BJ (cell line): ENCODE measurements around the gene TAMALIN. TPM values are rescaled to one million over a fixed set of nuclear protein-coding genes. Genes with fewer than 3 reads are reported as not detected.
A peak's percentile ranks its signal among the peaks of the same experiment; 100 is the strongest.

Source experiments
- CTCF ChIA-PET: fragments of 350-600 bp; formaldehyde crosslinking; extraction: SDS; loops from one replicate; lab custom pipeline; 2021; ENCODE audit warnings: antibody characterized with exemption, inconsistent platforms; lab: Yijun Ruan, JAX
- POLR2A ChIA-PET: fragments of 300-600 bp; sonication (Branson Sonifier 250); formaldehyde crosslinking; extraction: SDS; loops from one replicate; lab custom pipeline; 2021; ENCODE audit warnings: antibody characterized with exemption; lab: Charles Lee
- DNase-seq: peaks from one replicate; pipeline ENCODE4 v3.0.0-alpha.2; 2011; ENCODE audit warnings: low read depth
- H3K27me3 ChIP-seq: 2 replicates; pipeline ENCODE4 v1.6.0; 2011; ENCODE audit warnings: low read length; ENCODE audit not compliant: control insufficient read depth, insufficient read depth
- H3K36me3 ChIP-seq: 2 replicates; pipeline ENCODE4 v1.5.1; 2011; ENCODE audit warnings: low read length; ENCODE audit not compliant: control insufficient read depth, insufficient read depth
- H3K4me3 ChIP-seq: 2 replicates; pipeline ENCODE4 v1.5.1; 2011; ENCODE audit warnings: low read depth, mild to moderate bottlenecking, control low read depth, low read length
- polyA plus RNA-seq: library from polyadenylated mRNA; depleted of rRNA; stranded (reverse); fragments of >200 nt; gene quantifications from 2 replicates; pipeline ENCODE4 v1.2.3, GENCODE V29; 2011
- TF ChIP-seq, protein P1 (sequence below): IDR thresholded peaks from 2 replicates; pipeline ENCODE4 v1.5.1; 2011; ENCODE audit warnings: low read depth, mild to moderate bottlenecking, control low read depth, inconsistent platforms, low read length, moderate library complexity; ENCODE audit not compliant: insufficient read depth

Gene TAMALIN
- polyA plus RNA-seq, 1 experiment, result 1.3 TPM

DNA sequence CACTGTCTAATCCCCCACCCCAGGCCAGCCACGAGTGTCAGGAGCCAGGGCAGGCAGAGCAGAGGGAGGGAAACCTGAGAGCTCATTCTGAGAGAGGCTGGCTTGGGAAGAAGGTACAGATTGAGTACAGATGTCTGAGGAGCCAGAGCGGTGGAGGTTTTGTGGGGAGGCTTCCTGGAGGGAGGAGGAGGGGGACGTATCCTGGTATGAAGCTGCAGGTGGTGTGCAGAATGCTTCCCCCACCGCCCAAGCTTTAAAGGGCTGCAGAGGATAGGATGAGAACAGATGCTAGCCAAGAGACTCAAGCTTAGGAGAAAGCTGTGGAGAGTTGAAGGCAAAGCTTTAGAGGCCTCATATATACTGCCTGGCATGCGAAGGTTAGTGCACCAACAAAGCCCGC is 3.2 kb upstream of the TAMALIN start:
- Histone ChIP-seq H3K4me3 (no peak overlapping the region), H3K27me3 (peaks cover 6% of the 10 kb centered on the region; the same call in 1 of the 2 replicates), H3K36me3 (no peaks in the 10 kb centered on the region)
- POLR2A ChIA-PET, result no interaction called here
- TF ChIP-seq, protein P1, sequence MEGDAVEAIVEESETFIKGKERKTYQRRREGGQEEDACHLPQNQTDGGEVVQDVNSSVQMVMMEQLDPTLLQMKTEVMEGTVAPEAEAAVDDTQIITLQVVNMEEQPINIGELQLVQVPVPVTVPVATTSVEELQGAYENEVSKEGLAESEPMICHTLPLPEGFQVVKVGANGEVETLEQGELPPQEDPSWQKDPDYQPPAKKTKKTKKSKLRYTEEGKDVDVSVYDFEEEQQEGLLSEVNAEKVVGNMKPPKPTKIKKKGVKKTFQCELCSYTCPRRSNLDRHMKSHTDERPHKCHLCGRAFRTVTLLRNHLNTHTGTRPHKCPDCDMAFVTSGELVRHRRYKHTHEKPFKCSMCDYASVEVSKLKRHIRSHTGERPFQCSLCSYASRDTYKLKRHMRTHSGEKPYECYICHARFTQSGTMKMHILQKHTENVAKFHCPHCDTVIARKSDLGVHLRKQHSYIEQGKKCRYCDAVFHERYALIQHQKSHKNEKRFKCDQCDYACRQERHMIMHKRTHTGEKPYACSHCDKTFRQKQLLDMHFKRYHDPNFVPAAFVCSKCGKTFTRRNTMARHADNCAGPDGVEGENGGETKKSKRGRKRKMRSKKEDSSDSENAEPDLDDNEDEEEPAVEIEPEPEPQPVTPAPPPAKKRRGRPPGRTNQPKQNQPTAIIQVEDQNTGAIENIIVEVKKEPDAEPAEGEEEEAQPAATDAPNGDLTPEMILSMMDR, result no peak
- DNase-seq, result no peak
- CTCF ChIA-PET, result interaction anchor here (0.5 to 17.0 kb wide), 22 partner anchors 9 to 877 kb away, joined by 3 to 674 read pairs (median 6); partner anchors contain the start of genes ACVRL1 and NR4A1

DNA sequence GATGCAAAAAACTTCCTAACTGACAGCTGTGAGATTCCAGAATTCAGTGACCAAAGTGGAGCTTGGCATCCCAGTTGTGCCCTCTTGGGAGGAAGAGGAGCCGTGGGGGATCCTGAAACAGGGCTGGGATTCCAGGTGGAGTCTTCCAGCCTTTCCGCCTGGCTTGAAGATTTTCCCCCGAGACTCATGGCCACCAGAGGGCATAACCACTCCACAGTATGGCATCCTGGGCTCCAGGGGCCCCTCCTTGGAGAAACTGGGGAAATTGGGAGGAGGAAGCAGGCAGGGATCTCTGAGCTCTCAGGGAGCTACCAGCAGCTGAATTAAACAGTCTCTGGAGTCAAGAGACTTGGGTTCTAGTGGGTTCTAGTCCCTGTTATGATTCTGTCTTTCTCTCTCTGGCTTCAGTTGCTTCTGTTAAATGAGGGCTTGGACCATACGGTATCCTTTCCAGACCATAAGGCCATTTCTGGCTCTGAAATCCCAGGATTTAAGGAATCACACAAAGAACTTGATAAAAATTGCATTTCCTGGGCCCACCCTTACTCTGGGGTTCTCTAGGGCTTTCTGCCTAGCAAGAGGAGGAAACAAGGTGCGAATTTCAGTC is 2.6 kb upstream of the TAMALIN start:
- TF ChIP-seq, protein P1, result peak; percentile 85
- H3K27me3 ChIP-seq, result peaks cover 6% of the 10 kb centered on the region; the same call in 1 of the 2 replicates
- no peak overlapping the region for H3K4me3 ChIP-seq
- DNase-seq, result no peak
- POLR2A ChIA-PET, result interaction anchor here (0.5 to 0.6 kb wide), 2 partner anchors 99 to 1294 kb away, joined by 4 read pairs; no protein-coding TSS in a partner anchor
- CTCF ChIA-PET, result interaction anchor here (0.7 to 17.0 kb wide), 28 partner anchors 9 to 1826 kb away, joined by 3 to 674 read pairs (median 4); partner anchors contain the start of genes ACVRL1 and NR4A1
- no peaks in the 10 kb centered on the region for H3K36me3 ChIP-seq

DNA sequence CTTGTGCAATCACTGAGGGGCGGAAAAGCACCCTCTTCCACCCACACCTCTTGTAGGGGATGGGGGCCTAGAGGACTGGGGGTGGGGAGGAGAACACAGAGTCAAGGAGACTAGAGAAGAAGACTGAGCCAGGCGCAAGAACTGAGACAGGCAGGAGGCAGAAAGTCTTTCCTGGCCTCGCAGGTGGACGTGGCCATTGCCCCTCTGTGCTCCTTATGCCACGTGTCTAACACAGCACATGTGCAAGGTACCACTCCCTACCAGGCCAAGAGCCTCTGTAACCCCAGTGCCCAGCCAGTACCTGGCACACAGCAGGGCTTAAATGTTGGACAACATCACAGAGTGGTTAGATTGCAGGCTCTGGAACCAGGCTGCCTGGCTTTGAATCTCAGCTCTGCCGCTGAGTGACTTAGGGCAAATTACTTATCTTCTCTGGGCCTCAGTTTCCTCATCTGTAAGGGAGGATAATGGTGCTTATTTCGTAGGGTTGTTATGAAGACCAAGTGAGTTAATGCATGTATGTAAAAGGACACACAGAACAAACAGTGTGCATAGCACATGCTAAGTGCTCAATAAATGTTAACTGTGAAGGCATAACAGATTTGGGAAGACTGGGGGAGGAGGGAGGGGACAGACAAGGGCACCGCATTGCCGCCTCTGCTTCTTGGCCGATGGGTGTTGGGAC is 1.4 kb upstream of the TAMALIN start:
- DNase-seq, result no peak
- TF ChIP-seq, protein P1, result no peak
- Histone ChIP-seq H3K4me3 (no peak overlapping the region), H3K36me3 (no peaks in the 10 kb centered on the region), H3K27me3 (peaks cover 6% of the 10 kb centered on the region; the same call in 1 of the 2 replicates)
- ChIA-PET POLR2A (no interaction called here), CTCF (interaction anchor here (1.0 to 17.0 kb wide), 14 partner anchors 11 to 141 kb away, joined by 3 to 674 read pairs (median 6); no protein-coding TSS in a partner anchor)

DNA sequence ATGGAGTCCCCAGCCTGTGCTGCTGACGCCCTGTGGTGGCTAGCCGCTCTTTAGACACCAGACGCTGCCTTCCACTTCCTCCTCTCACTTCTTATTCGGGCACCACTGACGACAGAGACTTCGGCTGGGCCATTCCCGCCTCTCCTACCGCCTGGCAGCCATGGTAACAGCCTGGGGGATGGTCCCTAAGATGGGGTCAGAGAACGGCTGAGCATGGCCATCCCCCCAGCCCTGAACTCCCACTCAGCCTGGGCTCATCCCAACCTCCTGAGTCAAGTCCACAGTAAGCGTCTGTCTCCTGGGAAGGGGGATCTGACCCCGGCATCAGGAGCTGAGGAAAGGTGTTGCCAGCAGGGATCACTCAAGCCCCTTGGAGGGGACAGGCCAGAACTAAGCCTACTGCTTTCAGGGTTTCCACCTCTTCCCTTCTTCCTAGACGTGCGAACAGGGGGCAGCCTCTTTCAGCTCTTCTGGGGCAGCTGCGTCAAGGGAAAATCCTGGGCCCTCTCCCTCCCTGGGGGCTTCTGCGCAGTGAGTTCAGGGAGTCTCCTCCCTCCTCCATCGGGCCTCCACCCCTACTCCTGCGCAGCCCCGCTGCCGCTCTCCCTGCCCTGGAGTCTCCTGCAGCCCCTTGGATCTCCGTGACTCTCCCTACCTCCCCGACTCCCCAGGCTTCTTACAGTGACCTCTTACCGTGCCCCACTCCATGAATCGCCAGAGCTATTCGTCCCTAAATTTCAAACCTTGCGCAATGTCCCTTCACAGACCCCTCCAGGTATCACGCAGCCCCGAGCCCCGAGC is 643 bp upstream of the TAMALIN start:
- DNase-seq, result no peak
- Histone ChIP-seq H3K4me3 (peak overlapping the region; percentile 55), H3K36me3 (no peaks in the 10 kb centered on the region), H3K27me3 (peaks cover 6% of the 10 kb centered on the region; the same call in 1 of the 2 replicates)
- POLR2A ChIA-PET, result interaction anchor here (0.5 to 0.7 kb wide), 2 partner anchors 19 to 76 kb away, joined by 3 to 5 read pairs; no protein-coding TSS in a partner anchor
- TF ChIP-seq, protein P1, result no peak
- CTCF ChIA-PET, result interaction anchor here (1.0 to 17.0 kb wide), 6 partner anchors 11 to 975 kb away, joined by 3 to 674 read pairs (median 7); no protein-coding TSS in a partner anchor
